HEK293 (cell line): ENCODE data around the gene RPGRIP1L.

Experiments
- CTCF ChIP-seq: fragments of 450-650 bp; formaldehyde crosslinking; IDR thresholded peaks from 2 replicates; pipeline ENCODE4 v1.5.1; 2016; ENCODE audit warnings: missing biosample characterization, missing genetic modification characterization
- MEIS1 ChIP-seq: sonication (generic); formaldehyde crosslinking; IDR thresholded peaks from 2 replicates; pipeline ENCODE4 v1.8.1; 2022; ENCODE audit warnings: missing genetic modification reagents, mild to moderate bottlenecking, borderline replicate concordance
- PBX3 ChIP-seq: sonication (generic); formaldehyde crosslinking; IDR thresholded peaks from 2 replicates; pipeline ENCODE4 v1.8.1; 2022; ENCODE audit warnings: mild to moderate bottlenecking, moderate library complexity, missing genetic modification reagents
- SALL2 ChIP-seq: fragments of 450-650 bp; formaldehyde crosslinking; IDR thresholded peaks from 2 replicates; pipeline ENCODE4 v1.5.0; 2017; ENCODE audit warnings: missing biosample characterization, mild to moderate bottlenecking, missing genetic modification characterization, borderline replicate concordance
- TCF7L2 ChIP-seq: IDR thresholded peaks from 2 replicates; pipeline ENCODE4 v1.6.1; 2011; ENCODE audit warnings: low read depth, mild to moderate bottlenecking, inconsistent platforms, low read length, moderate library complexity, borderline replicate concordance
- ZBTB11 ChIP-seq: fragments of 450-650 bp; formaldehyde crosslinking; conservative IDR thresholded peaks from 2 replicates; pipeline ENCODE4 v1.5.1; 2016; ENCODE audit warnings: low read depth, missing biosample characterization, missing genetic modification characterization
- ZFP41 ChIP-seq: fragments of 450-650 bp; formaldehyde crosslinking; IDR thresholded peaks from 2 replicates; pipeline ENCODE4 v1.5.1; 2016; ENCODE audit warnings: missing biosample characterization, missing genetic modification characterization, borderline replicate concordance
- ZNF24 ChIP-seq: fragments of 450-650 bp; formaldehyde crosslinking; IDR thresholded peaks from 2 replicates; pipeline ENCODE4 v1.5.1; 2016; ENCODE audit warnings: missing biosample characterization, missing genetic modification characterization
- ZNF629 ChIP-seq: fragments of 450-650 bp; formaldehyde crosslinking; IDR thresholded peaks from 2 replicates; pipeline ENCODE4 v1.5.1; 2017; ENCODE audit warnings: missing biosample characterization, missing genetic modification characterization
- ZNF792 ChIP-seq: fragments of 450-650 bp; formaldehyde crosslinking; IDR thresholded peaks from 2 replicates; pipeline ENCODE4 v1.5.1; 2016; ENCODE audit warnings: missing biosample characterization, missing genetic modification characterization
- TF ChIP-seq, protein P1 (sequence below): fragments of 450-650 bp; formaldehyde crosslinking; IDR thresholded peaks from 2 replicates; pipeline ENCODE4 v1.5.1; 2016; ENCODE audit warnings: missing biosample characterization, missing genetic modification characterization

DNA sequence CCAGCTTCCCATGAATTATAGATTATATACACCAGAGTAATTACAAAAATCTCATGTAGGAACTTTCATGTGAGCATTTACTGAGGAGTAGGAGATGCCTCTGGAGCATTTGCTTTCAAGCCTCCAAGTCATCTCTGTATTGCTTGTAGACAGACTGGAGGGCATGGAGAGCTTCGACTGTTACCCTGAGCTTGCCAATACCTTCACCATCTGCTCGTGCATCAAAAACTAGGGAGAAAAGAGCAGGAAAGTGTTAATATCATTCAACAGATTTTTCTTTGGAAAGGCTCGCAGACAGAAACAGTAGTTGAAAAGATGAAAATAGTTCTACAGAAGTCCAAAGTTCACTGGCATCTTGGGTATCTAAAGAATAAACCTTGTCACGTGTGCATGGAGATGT is 101.7 kb downstream of the RPGRIP1L start:
- TF ChIP-seq MEIS1 (CRISPR knock-in tag) (no peak), ZNF24 (tag by site-specific recombination) (no peak), PBX3 (CRISPR knock-in tag) (no peak), ZNF792 (tag by site-specific recombination) (no peak), CTCF (tag by site-specific recombination) (no peak), TCF7L2 (no peak), SALL2 (tag by site-specific recombination) (no peak), ZNF629 (no peak), ZBTB11 (no peak), ZFP41 (tag by site-specific recombination) (no peak)
- TF ChIP-seq, protein P1, sequence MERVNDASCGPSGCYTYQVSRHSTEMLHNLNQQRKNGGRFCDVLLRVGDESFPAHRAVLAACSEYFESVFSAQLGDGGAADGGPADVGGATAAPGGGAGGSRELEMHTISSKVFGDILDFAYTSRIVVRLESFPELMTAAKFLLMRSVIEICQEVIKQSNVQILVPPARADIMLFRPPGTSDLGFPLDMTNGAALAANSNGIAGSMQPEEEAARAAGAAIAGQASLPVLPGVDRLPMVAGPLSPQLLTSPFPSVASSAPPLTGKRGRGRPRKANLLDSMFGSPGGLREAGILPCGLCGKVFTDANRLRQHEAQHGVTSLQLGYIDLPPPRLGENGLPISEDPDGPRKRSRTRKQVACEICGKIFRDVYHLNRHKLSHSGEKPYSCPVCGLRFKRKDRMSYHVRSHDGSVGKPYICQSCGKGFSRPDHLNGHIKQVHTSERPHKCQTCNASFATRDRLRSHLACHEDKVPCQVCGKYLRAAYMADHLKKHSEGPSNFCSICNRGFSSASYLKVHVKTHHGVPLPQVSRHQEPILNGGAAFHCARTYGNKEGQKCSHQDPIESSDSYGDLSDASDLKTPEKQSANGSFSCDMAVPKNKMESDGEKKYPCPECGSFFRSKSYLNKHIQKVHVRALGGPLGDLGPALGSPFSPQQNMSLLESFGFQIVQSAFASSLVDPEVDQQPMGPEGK, result no peak
